Upper lobe of right lung (tissue), 1 donor: Measurements from ENCODE around the gene DEFB119. TPM values are rescaled to one million over a fixed set of nuclear protein-coding genes. Genes with fewer than 3 reads are reported as not detected.

Experiments used
- ATAC-seq: fragments of 200-7000 bp; cut with Tn5 transposase; one replicate; pipeline ENCODE4 v1.9.1; 2020; ENCODE audit warnings: mild to moderate bottlenecking, moderate library complexity
- DNase-seq: peaks from one replicate; pipeline ENCODE4 v3.0.0-alpha.2; 2020
- H3K27ac ChIP-seq: fragments of 200-600 bp; one replicate; pipeline ENCODE4 v1.8.0; 2022
- H3K27me3 ChIP-seq: fragments of 200-600 bp; one replicate; pipeline ENCODE4 v1.8.0; 2022; ENCODE audit warnings: mild to moderate bottlenecking
- H3K36me3 ChIP-seq: fragments of 200-600 bp; one replicate; pipeline ENCODE4 v1.8.0; 2022
- H3K4me1 ChIP-seq: fragments of 200-600 bp; one replicate; pipeline ENCODE4 v1.8.0; 2022
- H3K4me3 ChIP-seq: fragments of 200-600 bp; one replicate; pipeline ENCODE4 v1.8.0; 2022; ENCODE audit warnings: mild to moderate bottlenecking
- H3K9me3 ChIP-seq: fragments of 200-600 bp; one replicate; pipeline ENCODE4 v1.8.0; 2022
- CTCF ChIP-seq: fragments of 200-600 bp; IDR thresholded peaks from one replicate; pipeline ENCODE4 v1.8.0; 2022; ENCODE audit warnings: antibody characterized with exemption
- intact Hi-C: fragments of 100-400 bp; cut with DNase I; formaldehyde crosslinking; loops from one replicate; pipeline ENCODE4 v1.11.0; 2022
- total RNA-seq: library from RNA; stranded (reverse); fragmentation: NEBNext Ultra II Directional; extraction: Animal tissue kit (Norgen Biotek cat#: 25700); gene quantifications from one replicate; pipeline ENCODE4 v1.2.1, GENCODE V29; 2021
- donor health status: DM: no; HTN: yes; CAD: no; lungs with severe emphysema.

Gene DEFB119
- total RNA-seq, 1 donor from 2014 or later = not detected

GRCh38 chr20:31415653-31416052, 25.3 kb upstream of the DEFB119 start:
- ATAC-seq = no peak
- TF ChIP-seq CTCF = no peak

DNA sequence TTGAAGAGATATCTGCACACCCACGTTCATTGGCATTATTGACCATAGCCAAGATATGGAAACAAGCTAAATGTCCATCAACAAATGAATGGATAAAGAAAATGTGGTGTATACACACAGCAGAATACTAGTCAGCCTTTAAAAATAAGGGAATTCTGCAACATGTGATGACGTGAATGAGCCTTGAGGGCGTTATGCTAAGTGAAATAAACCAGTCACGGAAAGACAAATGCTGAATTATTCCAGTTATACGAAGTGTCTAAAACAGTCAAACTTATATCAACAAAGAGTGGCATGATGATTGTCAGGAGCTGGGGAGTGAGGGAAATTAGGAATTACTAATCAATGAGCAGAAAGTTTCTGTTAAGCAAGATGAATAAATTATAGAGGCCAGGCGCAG, 24.0 kb upstream of the DEFB119 start:
- ATAC-seq = no peak
- Histone ChIP-seq H3K4me3 (no peak overlapping the region), H3K4me1 (no peaks in the 10 kb centered on the region), H3K36me3 (no peaks in the 10 kb centered on the region), H3K27ac (no peak overlapping the region), H3K9me3 (no peaks in the 10 kb centered on the region), H3K27me3 (peaks cover 8% of the 10 kb centered on the region)
- no peak for DNase-seq
- TF ChIP-seq CTCF = no peak
- intact Hi-C loops = no loop called here

More at GRCh38 chr20:31415653-31416052, 25.3 kb upstream of the DEFB119 start:
- peaks cover 8% of the 10 kb centered on the region for H3K27me3 ChIP-seq
- DNase-seq = no peak
- intact Hi-C loops = no loop called here
- no peak overlapping the region for H3K4me3 ChIP-seq
- H3K36me3 ChIP-seq = no peaks in the 10 kb centered on the region
- no peaks in the 10 kb centered on the region for H3K9me3 ChIP-seq
- H3K27ac ChIP-seq = no peak overlapping the region
- no peaks in the 10 kb centered on the region for H3K4me1 ChIP-seq

- Histone ChIP-seq H3K27ac (no peak overlapping the region), H3K9me3 (no peaks in the 10 kb centered on the region), H3K27me3 (peaks cover 4% of the 10 kb centered on the region), H3K4me1 (no peaks in the 10 kb centered on the region), H3K4me3 (no peak overlapping the region), H3K36me3 (no peaks in the 10 kb centered on the region)
- DNase-seq = no peak
- no peak for TF ChIP-seq CTCF
- intact Hi-C loops = no loop called here
- no peak for ATAC-seq
Observed at GRCh38 chr20:31410011-31410410, 19.6 kb upstream of the DEFB119 start.

GRCh38 chr20:31406115-31406514, 15.7 kb upstream of the DEFB119 start, which contains the start of gene DEFB121:
DEFB121 (minus strand) TSS chr20:31406215; CDS start chr20:31406152, 63 bp downstream.
- H3K4me3 ChIP-seq = no peak within 1 kb of the TSS
- TF ChIP-seq CTCF = no peak
- no peak for DNase-seq
- H3K4me1 ChIP-seq = no peaks in the 10 kb centered on the region
- no peaks in the 10 kb centered on the region for H3K36me3 ChIP-seq
- ATAC-seq = no peak
- no peaks in the 10 kb centered on the region for H3K9me3 ChIP-seq
- H3K27ac ChIP-seq = no peak within 1 kb of the TSS
- H3K27me3 ChIP-seq = no peaks in the 10 kb centered on the region
- intact Hi-C loops = no loop called here

- Histone ChIP-seq H3K4me1 (no peaks in the 10 kb centered on the region), H3K27me3 (no peaks in the 10 kb centered on the region)
- no peak for DNase-seq
Observed at GRCh38 chr20:31403886-31404285, 13.5 kb upstream of the DEFB119 start.

More at GRCh38 chr20:31403886-31404285, 13.5 kb upstream of the DEFB119 start:
- no peak overlapping the region for H3K27ac ChIP-seq
- no peak for TF ChIP-seq CTCF
- ATAC-seq = no peak
- H3K36me3 ChIP-seq = no peaks in the 10 kb centered on the region
- no peaks in the 10 kb centered on the region for H3K9me3 ChIP-seq
- intact Hi-C loops = no loop called here
- no peak overlapping the region for H3K4me3 ChIP-seq
